SKM-1 treated with dmso at 0.1 percent for 144 hours (cell line): ENCODE data around the gene PXDN.

Source experiments
- DNase-seq: peaks from one replicate; lab custom pipeline; 2025; ENCODE audit not compliant: unreplicated experiment; lab: John Stamatoyannopoulos, UW

Gene PXDN

GRCh38 chr2:1673160-1673944 lies 71.0 kb downstream of the PXDN start:
- no peak for DNase-seq

DNA sequence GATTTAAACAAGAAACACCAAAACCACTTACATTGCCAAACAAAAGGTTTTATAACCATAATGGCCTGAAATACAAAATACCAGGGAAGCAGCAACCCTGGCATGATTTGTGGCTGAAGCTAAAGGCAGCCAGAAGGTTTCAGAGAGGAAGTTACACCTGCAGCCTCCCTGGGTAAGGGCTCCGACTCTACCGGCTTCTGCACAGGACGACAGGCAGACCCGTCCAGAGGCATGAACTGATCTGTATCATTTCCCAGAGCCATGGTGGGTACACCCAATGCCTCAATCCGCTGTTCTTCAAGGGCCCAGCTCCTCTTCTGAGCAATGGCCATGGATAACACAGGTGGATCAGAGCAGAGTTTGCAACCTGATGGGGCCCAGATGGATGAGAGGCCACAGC lies 71.6 kb downstream of the PXDN start:
- DNase-seq: no peak

DNA sequence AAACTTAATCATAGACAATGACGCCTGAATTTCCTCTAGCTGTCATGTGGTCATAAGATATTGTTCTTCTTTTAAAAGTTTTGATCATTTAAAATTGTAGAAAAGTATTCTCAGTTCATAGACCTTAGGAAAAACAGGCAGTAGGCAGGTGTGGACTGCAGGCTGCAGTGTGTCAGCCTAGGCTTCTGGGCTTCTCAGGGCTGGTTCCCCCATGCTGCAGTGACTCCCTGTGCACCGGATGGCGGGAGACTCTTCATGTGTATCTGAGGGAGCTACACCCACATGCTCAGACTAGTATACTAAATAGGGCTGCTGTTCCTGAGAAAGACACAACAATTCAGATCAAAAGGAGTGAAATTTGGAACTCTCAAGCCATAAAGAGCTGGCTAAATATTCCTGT lies 72.4 kb downstream of the PXDN start:
- DNase-seq: no peak

- no peak for DNase-seq
Observed at GRCh38 chr2:1670636-1671035, 73.7 kb downstream of the PXDN start.

GRCh38 chr2:1665761-1666505 lies 78.4 kb downstream of the PXDN start:
- DNase-seq: no peak

GRCh38 chr2:1664698-1665097 lies 79.6 kb downstream of the PXDN start:
- no peak for DNase-seq

GRCh38 chr2:1664076-1664605 lies 80.2 kb downstream of the PXDN start:
- no peak for DNase-seq

- DNase-seq: no peak
Observed at GRCh38 chr2:1663621-1664020, 80.7 kb downstream of the PXDN start.

- no peak for DNase-seq
Observed at GRCh38 chr2:1662606-1663180, 81.6 kb downstream of the PXDN start.

DNA sequence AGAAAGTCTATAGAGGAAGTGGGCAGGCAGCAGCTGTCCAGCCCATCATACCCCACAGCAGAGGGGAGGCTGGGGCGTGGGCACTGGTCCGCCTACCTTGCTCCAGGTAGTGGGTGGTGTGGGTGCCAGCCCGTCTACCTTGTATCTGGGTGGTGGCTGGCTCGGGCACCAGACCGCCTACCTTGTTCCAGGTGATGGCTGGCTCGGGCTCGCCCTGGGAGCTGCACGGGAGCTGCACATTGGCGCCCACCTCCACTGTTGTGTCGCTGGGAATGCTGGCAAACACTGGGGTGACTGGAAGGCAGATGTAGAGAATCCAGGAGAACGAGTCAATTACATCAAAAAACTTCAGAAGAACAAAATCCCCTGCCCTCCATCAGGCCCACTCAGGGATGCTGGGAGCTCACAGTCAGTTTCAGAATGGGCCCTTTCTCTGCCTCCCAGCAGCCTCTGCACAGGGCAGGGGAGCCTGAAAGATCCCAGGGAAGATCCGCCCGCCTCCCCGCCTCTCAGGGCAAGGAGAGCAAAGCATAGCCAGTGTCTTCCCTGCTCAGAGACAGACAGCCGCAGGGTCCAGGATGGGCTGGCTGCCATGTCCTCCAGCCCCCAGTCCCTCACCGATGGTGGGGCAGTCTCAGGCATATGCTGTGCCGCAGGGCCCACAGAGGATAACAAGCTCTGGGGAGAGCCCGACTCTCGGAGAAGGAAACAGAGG lies 82.3 kb downstream of the PXDN start:
- no peak for DNase-seq

GRCh38 chr2:1660656-1661640 lies 83.4 kb downstream of the PXDN start:
- no peak for DNase-seq

DNA sequence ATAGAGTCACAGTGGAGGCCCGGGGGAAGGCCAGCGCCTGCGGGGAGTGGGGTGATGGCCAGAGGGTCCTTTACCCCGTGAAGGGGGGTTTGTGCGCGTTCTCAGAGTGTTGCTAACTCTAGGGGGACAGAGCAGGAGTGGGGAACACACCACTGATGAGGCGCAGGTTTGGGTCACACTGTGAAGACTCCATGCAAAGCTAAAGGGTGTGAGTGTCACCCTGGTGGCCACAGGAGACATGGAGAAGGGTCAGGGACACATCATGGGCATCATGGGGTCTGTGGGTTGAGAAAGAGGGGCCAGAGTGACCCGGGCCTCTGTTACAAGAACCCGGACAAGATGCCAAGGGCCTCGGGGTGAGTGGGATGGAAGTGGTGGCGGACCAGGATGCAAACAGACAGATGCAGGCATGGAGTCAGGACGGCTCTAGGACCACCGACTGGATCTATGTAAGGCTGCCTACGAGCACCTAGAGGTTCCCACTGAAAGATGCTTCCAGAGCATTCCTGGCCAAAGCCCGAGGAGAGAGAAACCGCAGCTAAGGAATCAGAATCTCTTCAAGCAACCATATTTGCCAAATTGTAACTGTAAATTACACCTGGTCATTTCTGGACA lies 84.3 kb downstream of the PXDN start:
- no peak for DNase-seq

DNA sequence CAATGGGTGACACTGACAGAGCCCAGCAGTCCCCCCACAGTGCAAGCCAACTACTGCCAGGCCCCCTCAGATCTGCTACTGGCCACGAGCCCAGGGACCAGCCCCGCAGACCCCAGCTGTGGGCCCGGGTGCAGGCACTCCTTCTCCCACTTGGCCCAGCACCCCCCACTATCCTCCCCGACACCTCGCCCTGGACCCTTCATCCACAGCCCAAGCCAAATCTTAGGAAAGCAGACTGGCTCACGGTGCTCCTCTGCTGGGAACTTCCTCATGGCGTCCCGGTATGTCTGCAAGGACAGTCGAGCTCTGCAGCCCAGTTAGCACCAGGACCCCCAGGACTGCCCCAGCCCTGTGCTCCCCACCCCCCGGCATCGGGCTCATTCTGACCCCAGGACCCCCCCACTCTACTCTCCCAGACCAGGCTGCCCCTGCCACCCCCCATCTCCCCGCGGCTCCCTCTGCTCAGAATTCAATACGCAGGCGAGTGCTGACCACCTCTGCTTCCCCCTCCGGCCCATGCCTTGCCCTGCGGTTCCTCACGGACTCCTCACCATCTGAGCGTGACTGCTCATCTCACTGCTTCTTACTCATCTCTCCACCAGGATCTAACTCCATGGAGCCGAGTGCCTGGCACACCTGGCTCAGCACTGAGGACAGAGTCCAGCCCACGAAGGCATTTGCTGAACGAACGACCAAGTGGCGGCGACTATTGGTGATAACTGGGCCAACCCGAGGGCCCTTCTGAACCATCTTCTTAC lies 85.7 kb downstream of the PXDN start:
- DNase-seq: no peak

GRCh38 chr2:1656961-1657841 lies 87.1 kb downstream of the PXDN start:
- DNase-seq: no peak

DNA sequence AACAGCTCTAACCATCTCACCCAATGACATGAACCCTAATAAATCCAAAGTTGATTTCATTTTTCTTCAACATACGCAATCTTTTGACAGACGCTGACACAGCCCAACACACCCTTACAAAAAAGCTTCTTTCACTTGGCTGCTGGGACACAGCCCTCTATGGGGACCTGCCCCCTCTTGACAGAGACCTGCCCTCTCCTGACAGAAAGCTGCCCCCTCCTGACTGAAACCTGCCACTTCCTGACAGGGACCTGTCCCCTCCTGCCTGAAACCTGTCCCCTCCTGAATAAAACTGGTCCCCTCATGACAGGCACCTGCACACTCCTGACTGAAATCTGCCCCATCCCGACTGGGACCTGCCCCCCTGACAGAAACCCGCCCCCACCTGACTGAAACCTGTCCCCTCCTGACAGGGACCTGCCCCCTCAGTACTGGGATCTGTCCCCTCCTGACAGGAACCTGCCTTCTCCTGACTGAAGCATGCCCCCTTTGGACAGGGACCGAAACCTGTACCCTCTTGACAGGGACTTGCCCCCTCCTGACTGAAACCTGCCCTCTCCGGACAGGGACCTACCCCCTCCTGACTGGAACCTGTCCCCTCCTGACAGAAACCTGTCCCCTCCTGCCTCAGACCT lies 87.9 kb downstream of the PXDN start:
- DNase-seq: no peak

GRCh38 chr2:1655461-1655860 lies 88.9 kb downstream of the PXDN start:
- DNase-seq: no peak

GRCh38 chr2:1654696-1655374 lies 89.5 kb downstream of the PXDN start:
- DNase-seq: no peak
